Kidney epithelial cell (primary cell): ENCODE data around the gene ANKRD12. TPM values are rescaled to one million over a fixed set of nuclear protein-coding genes. Genes with fewer than 3 reads are reported as not detected.
A peak's percentile ranks its signal among the peaks of the same experiment; 100 is the strongest.
"Not testable (repeated sequence)": the region's sequence is repeated elsewhere in the genome, so short reads cannot be mapped to it uniquely, and the experiment has no call there.

ENCODE experiments used
- DNase-seq: peaks from one replicate; pipeline ENCODE4 v3.0.0-alpha.2; 2010; ENCODE audit warnings: low read depth
- H3K27me3 ChIP-seq: 2 replicates; pipeline ENCODE4 v1.6.0; 2011; ENCODE audit warnings: low read length; ENCODE audit not compliant: control insufficient read depth, insufficient read depth
- H3K36me3 ChIP-seq: 2 replicates; pipeline ENCODE4 v1.5.1; 2011; ENCODE audit warnings: low read length; ENCODE audit not compliant: control insufficient read depth, insufficient read depth
- H3K4me3 ChIP-seq: 2 replicates; pipeline ENCODE4 v1.5.1; 2011; ENCODE audit warnings: low read depth, mild to moderate bottlenecking, control low read depth, low read length
- CTCF ChIP-seq: IDR thresholded peaks from 2 replicates; pipeline ENCODE4 v1.5.1; 2011; ENCODE audit warnings: mild to moderate bottlenecking, moderate library complexity, low read length, control low read depth, inconsistent platforms; ENCODE audit not compliant: insufficient read depth, poor library complexity, severe bottlenecking
- total RNA-seq: library from RNA; depleted of rRNA; stranded (reverse); fragments of >200 nt; gene quantifications from 2 replicates; pipeline ENCODE4 v1.2.3, GENCODE V29; 2015

The ANKRD12 gene
- 11.2 and 13.5 TPM in 2 replicates for total RNA-seq

GRCh38 chr18:9136315-9137155, at the start of gene ANKRD12:
ANKRD12 (plus strand) TSS chr18:9136781; CDS start chr18:9182433, 45,652 bp downstream.
- no peak for TF ChIP-seq CTCF
- peak; percentile 75 for DNase-seq
- no peaks in the 10 kb centered on the region for H3K36me3 ChIP-seq
- H3K27me3 ChIP-seq: no peaks in the 10 kb centered on the region
- peak within 1 kb of the TSS; percentile 76 for H3K4me3 ChIP-seq

- no peaks in the 10 kb centered on the region for H3K27me3 ChIP-seq
- DNase-seq: no peak
- TF ChIP-seq CTCF: no peak
- no peak overlapping the region for H3K4me3 ChIP-seq
- no peaks in the 10 kb centered on the region for H3K36me3 ChIP-seq
Measured at GRCh38 chr18:9087144-9087543, 49.4 kb upstream of the ANKRD12 start.

- Histone ChIP-seq H3K36me3 (no peaks in the 10 kb centered on the region), H3K27me3 (no peaks in the 10 kb centered on the region), H3K4me3 (no peak overlapping the region)
- TF ChIP-seq CTCF: no peak
- no peak for DNase-seq
Measured at GRCh38 chr18:9088252-9088651, 48.3 kb upstream of the ANKRD12 start.

- not testable (repeated sequence) for H3K4me3 ChIP-seq, DNase-seq, H3K27me3 ChIP-seq, H3K36me3 ChIP-seq
Measured at GRCh38 chr18:9088727-9089126, 47.9 kb upstream of the ANKRD12 start.

- no peak overlapping the region for H3K4me3 ChIP-seq
- no peaks in the 10 kb centered on the region for H3K36me3 ChIP-seq
- no peak for DNase-seq
- TF ChIP-seq CTCF: no peak
- H3K27me3 ChIP-seq: no peaks in the 10 kb centered on the region
Measured at GRCh38 chr18:9090578-9090977, 46.0 kb upstream of the ANKRD12 start.

GRCh38 chr18:9091066-9091476, 45.5 kb upstream of the ANKRD12 start:
- Histone ChIP-seq H3K36me3 (no peaks in the 10 kb centered on the region), H3K4me3 (no peak overlapping the region), H3K27me3 (no peaks in the 10 kb centered on the region)
- no peak for TF ChIP-seq CTCF
- no peak for DNase-seq
